ENCODE data around the gene CYRIA. TPM values are rescaled to one million over a fixed set of nuclear protein-coding genes. Genes with fewer than 3 reads are reported as not detected.

CYRIA gene
- total RNA-seq, 4 donors from 2014 or later, result 0.42 to 5.1 (median 1.8) TPM

GRCh38 chr2:16686641-16687040 lies 21.0 kb upstream of the CYRIA start:
- Histone ChIP-seq H3K9me3 (no peaks in the 10 kb centered on the region), H3K27ac (no peak overlapping the region), H3K4me3 (no peak overlapping the region), H3K27me3 (peaks cover 0 to 3% (median 0%) of the 10 kb centered on the region in 4 donors), H3K36me3 (no peaks in the 10 kb centered on the region), H3K4me1 (no peaks in the 10 kb centered on the region)
- intact Hi-C loops (cut with DNase I), result no loop called here
- TF ChIP-seq POLR2A (IDR thresholded peaks at IDR 0.05), result no peak
- no peak for TF ChIP-seq CTCF (IDR thresholded peaks at IDR 0.05)
- WGBS, 2 donors, result 74 to 81% methylated on average over 2 of the region's 2 CpGs
- DNase-seq, result no peak

GRCh38 chr2:16685340-16685715 lies 19.7 kb upstream of the CYRIA start:
- Histone ChIP-seq H3K4me1 (no peaks in the 10 kb centered on the region), H3K36me3 (no peaks in the 10 kb centered on the region), H3K27me3 (peaks cover 0 to 3% (median 0%) of the 10 kb centered on the region in 4 donors), H3K4me3 (no peak overlapping the region), H3K27ac (no peak overlapping the region), H3K9me3 (no peaks in the 10 kb centered on the region)
- intact Hi-C loops (cut with DNase I), result no loop called here
- no peak for DNase-seq
- TF ChIP-seq POLR2A (IDR thresholded peaks at IDR 0.05) (no peak), CTCF (IDR thresholded peaks at IDR 0.05) (no peak)

- TF ChIP-seq POLR2A (IDR thresholded peaks at IDR 0.05) (no peak), CTCF (IDR thresholded peaks at IDR 0.05) (no peak)
- no peak overlapping the region for H3K27ac ChIP-seq
- H3K4me3 ChIP-seq, result no peak overlapping the region
- intact Hi-C loops (cut with DNase I), result no loop called here
- WGBS, 2 donors, result 85 to 86% methylated on average over 6 to 7 of the region's 7 CpGs
- H3K9me3 ChIP-seq, result no peaks in the 10 kb centered on the region
- DNase-seq, result no peak
- no peaks in the 10 kb centered on the region for H3K4me1 ChIP-seq
- H3K27me3 ChIP-seq, result peaks cover 0 to 3% (median 0%) of the 10 kb centered on the region in 4 donors
- H3K36me3 ChIP-seq, result no peaks in the 10 kb centered on the region
Measured at GRCh38 chr2:16684676-16685339, 19.2 kb upstream of the CYRIA start.

GRCh38 chr2:16683576-16683975 lies 17.9 kb upstream of the CYRIA start:
- no peak for DNase-seq
- no peaks in the 10 kb centered on the region for H3K9me3 ChIP-seq
- WGBS, 2 donors, result 80 to 91% methylated on average over 3 of the region's 3 CpGs
- TF ChIP-seq CTCF (IDR thresholded peaks at IDR 0.05), result no peak
- TF ChIP-seq POLR2A (IDR thresholded peaks at IDR 0.05), result no peak
- no peaks in the 10 kb centered on the region for H3K36me3 ChIP-seq
- no peak overlapping the region for H3K27ac ChIP-seq
- intact Hi-C loops (cut with DNase I), result no loop called here
- H3K27me3 ChIP-seq, result peaks cover 0 to 3% (median 0%) of the 10 kb centered on the region in 4 donors
- H3K4me3 ChIP-seq, result no peak overlapping the region
- no peaks in the 10 kb centered on the region for H3K4me1 ChIP-seq

- peaks cover 0 to 3% (median 0%) of the 10 kb centered on the region in 4 donors for H3K27me3 ChIP-seq
- no peak for TF ChIP-seq POLR2A (IDR thresholded peaks at IDR 0.05)
- TF ChIP-seq CTCF (IDR thresholded peaks at IDR 0.05), result no peak
- DNase-seq, result no peak
- 84 to 93% methylated on average over 7 to 9 of the region's 9 CpGs for WGBS, 2 donors
- H3K36me3 ChIP-seq, result no peaks in the 10 kb centered on the region
- H3K9me3 ChIP-seq, result no peaks in the 10 kb centered on the region
- H3K27ac ChIP-seq, result no peak overlapping the region
- intact Hi-C loops (cut with DNase I), result no loop called here
- H3K4me1 ChIP-seq, result no peaks in the 10 kb centered on the region
- H3K4me3 ChIP-seq, result no peak overlapping the region
Measured at GRCh38 chr2:16682431-16683118, 16.9 kb upstream of the CYRIA start.
